ENCODE measurements around the gene FHOD3.

Gene FHOD3

GRCh38 chr18:36595046-36595817, 297.7 kb downstream of the FHOD3 start:
- no peaks in the 10 kb centered on the region for H3K9me3 Mint-ChIP-seq
- no peak for DNase-seq
- no peaks in the 10 kb centered on the region for H3K4me1 Mint-ChIP-seq
- no peaks in the 10 kb centered on the region for H3K27me3 Mint-ChIP-seq
- CTCF ChIA-PET = no interaction called here
- no peak overlapping the region for H3K4me3 Mint-ChIP-seq
- H3K27ac Mint-ChIP-seq = peak overlapping the region; percentile 53
- H3K36me3 Mint-ChIP-seq = no peaks in the 10 kb centered on the region

- Mint-ChIP-seq H3K27me3 (no peaks in the 10 kb centered on the region), H3K4me3 (no peak overlapping the region), H3K27ac (no peak overlapping the region), H3K4me1 (no peaks in the 10 kb centered on the region), H3K36me3 (no peaks in the 10 kb centered on the region), H3K9me3 (no peaks in the 10 kb centered on the region)
- CTCF ChIA-PET = no interaction called here
- no peak for DNase-seq
Observed at GRCh38 chr18:36595818-36596215, 298.3 kb downstream of the FHOD3 start.

DNA sequence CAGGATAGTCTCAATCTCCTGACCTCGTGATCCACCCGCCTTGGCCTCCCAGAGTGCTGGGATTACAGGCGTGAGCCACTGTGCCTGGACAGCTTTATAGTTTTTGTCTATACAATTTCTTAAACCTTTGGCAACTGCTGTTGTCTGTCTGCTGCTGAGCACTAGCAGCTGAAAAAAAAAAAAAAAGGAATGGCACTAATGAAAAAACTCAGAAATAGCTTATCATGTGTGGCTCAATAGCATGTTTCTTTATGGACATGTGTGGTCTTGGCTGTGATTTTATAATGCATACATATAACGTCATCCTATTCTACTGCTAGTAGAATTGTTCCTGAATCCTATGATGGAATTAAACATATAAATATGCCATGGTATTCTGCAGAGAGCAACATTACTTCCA, 300.1 kb downstream of the FHOD3 start:
- CTCF ChIA-PET = no interaction called here
- peaks cover 2% of the 10 kb centered on the region for H3K9me3 Mint-ChIP-seq
- H3K4me3 Mint-ChIP-seq = no peak overlapping the region
- no peak for DNase-seq
- H3K4me1 Mint-ChIP-seq = no peaks in the 10 kb centered on the region
- H3K27me3 Mint-ChIP-seq = no peaks in the 10 kb centered on the region
- no peaks in the 10 kb centered on the region for H3K36me3 Mint-ChIP-seq
- no peak overlapping the region for H3K27ac Mint-ChIP-seq

- Mint-ChIP-seq H3K9me3 (peaks cover 3% of the 10 kb centered on the region), H3K4me1 (no peaks in the 10 kb centered on the region)
Observed at GRCh38 chr18:36600548-36600947, 303.0 kb downstream of the FHOD3 start.

DNA sequence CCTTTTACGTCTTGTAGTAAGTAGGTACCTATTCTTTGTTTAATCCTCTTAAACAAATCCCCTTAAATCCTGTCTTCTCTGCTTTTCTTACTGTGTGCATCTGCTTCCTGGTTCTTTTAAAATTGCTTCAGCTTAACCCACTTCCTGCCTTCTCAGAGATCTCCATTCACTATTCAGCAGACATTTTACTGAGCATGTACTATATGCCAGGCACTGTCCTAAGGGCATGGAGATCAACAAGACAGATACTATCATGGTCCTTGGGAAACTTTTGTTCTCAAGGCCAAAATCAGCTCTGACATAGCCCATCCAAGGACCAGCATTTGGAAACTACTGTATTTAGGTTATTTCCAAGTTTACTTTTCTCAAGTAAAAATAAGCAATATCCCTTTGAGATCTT, 303.8 kb downstream of the FHOD3 start:
- no peak for DNase-seq
- Mint-ChIP-seq H3K27me3 (no peaks in the 10 kb centered on the region), H3K4me1 (no peaks in the 10 kb centered on the region)

More at GRCh38 chr18:36600548-36600947, 303.0 kb downstream of the FHOD3 start:
- H3K27ac Mint-ChIP-seq = no peak overlapping the region
- no peak for DNase-seq
- no peak overlapping the region for H3K4me3 Mint-ChIP-seq
- no peaks in the 10 kb centered on the region for H3K36me3 Mint-ChIP-seq
- CTCF ChIA-PET = no interaction called here
- H3K27me3 Mint-ChIP-seq = no peaks in the 10 kb centered on the region

DNA sequence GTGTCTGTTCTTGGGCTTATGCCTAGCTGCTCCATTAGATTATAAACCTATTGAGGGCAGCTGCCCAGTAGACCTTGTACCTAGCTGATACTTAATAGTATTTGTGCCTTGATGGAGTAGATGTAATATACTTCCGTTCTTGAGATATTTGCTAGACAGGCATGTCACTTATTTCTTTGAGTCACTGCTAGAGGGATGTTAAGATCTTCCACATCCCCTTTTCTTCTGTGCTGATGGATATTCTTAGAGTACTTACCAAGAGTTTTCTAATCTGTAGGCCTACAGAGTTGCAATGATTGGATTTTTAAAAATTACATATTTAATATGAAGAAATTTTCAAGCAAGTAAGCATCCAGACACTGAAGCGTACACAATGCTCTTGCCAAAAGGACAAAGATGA, 304.6 kb downstream of the FHOD3 start:
- Mint-ChIP-seq H3K9me3 (peaks cover 3% of the 10 kb centered on the region), H3K27me3 (no peaks in the 10 kb centered on the region), H3K27ac (no peak overlapping the region), H3K4me3 (no peak overlapping the region), H3K4me1 (no peaks in the 10 kb centered on the region), H3K36me3 (no peaks in the 10 kb centered on the region)
- no peak for DNase-seq
- CTCF ChIA-PET = no interaction called here

More for the DNA sequence above, 303.8 kb downstream of the FHOD3 start:
- Mint-ChIP-seq H3K4me3 (no peak overlapping the region), H3K27ac (no peak overlapping the region), H3K36me3 (no peaks in the 10 kb centered on the region), H3K9me3 (peaks cover 3% of the 10 kb centered on the region)
- CTCF ChIA-PET = no interaction called here

- H3K4me3 Mint-ChIP-seq = no peak overlapping the region
- CTCF ChIA-PET = no interaction called here
- H3K27ac Mint-ChIP-seq = no peak overlapping the region
- H3K27me3 Mint-ChIP-seq = no peaks in the 10 kb centered on the region
- no peaks in the 10 kb centered on the region for H3K4me1 Mint-ChIP-seq
- H3K36me3 Mint-ChIP-seq = no peaks in the 10 kb centered on the region
- no peak for DNase-seq
- peaks cover 3% of the 10 kb centered on the region for H3K9me3 Mint-ChIP-seq
Observed at GRCh38 chr18:36602620-36603019, 305.1 kb downstream of the FHOD3 start.

DNA sequence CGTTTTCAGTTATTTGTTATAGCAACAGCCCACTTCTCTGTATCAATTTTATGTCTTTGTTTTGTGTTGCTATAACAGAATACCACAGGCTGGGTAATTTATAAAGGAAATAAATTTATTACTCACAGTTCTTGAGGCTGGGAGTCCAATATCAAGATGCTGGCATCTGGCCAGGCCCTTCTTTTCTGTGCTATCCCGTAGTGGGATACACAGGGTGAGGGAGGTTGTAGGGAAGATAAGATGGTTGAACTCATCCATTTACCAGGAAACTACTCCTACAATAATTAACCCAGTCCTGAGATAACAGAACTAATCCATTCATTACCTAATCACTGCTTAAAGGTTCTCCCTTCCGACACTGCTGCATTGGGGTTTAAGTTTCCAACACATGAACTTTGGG, 310.6 kb downstream of the FHOD3 start:
- no peak for DNase-seq
- Mint-ChIP-seq H3K36me3 (no peaks in the 10 kb centered on the region), H3K9me3 (no peaks in the 10 kb centered on the region), H3K27me3 (no peaks in the 10 kb centered on the region), H3K27ac (no peak overlapping the region), H3K4me3 (no peak overlapping the region), H3K4me1 (no peaks in the 10 kb centered on the region)
- CTCF ChIA-PET = no interaction called here

DNA sequence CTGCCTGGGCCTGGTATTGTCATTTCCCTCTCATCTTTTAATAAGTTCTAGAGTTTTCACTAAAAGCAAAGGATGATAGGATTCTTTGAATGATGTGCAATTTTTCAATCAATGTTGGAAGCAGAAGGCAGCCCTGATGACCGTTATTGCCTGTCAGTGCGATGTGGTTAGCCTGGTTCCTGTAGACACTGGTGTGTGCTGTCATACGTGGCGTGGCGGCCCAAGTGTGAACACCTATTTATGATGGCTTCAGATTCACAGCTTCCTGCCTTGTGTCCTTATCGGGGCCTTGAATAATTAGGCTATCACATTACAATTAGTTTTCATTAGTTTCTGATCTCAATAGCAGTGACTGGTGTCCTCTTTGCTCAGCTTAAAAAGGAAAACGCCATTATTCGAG, 312.7 kb downstream of the FHOD3 start:
- CTCF ChIA-PET = no interaction called here
- Mint-ChIP-seq H3K9me3 (no peaks in the 10 kb centered on the region), H3K27me3 (no peaks in the 10 kb centered on the region), H3K36me3 (no peaks in the 10 kb centered on the region), H3K4me3 (no peak overlapping the region), H3K27ac (no peak overlapping the region), H3K4me1 (no peaks in the 10 kb centered on the region)
- no peak for DNase-seq

DNA sequence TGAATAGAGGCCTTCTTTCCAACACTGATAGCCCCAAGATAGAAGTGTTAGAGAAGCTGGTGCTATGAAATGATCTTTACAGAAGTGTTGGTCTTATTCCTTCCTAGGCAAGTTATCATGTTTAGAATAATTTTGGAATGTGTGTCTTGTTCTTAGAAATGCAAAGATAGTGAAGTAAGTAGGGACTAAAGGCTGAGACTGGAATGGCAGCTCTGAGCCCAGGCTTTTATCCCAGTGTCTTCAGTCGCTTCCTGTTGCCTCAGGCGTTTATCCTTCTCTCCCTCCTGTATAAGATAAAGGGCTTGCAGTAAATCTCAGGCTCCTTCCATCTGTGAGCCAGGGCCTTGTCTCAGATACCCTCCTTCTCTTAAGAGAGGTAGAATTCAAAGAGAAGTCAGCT, 313.1 kb downstream of the FHOD3 start:
- no peak overlapping the region for H3K4me3 Mint-ChIP-seq
- CTCF ChIA-PET = no interaction called here
- no peaks in the 10 kb centered on the region for H3K9me3 Mint-ChIP-seq
- no peak overlapping the region for H3K27ac Mint-ChIP-seq
- H3K4me1 Mint-ChIP-seq = no peaks in the 10 kb centered on the region
- no peaks in the 10 kb centered on the region for H3K27me3 Mint-ChIP-seq
- DNase-seq = no peak
- H3K36me3 Mint-ChIP-seq = no peaks in the 10 kb centered on the region

DNA sequence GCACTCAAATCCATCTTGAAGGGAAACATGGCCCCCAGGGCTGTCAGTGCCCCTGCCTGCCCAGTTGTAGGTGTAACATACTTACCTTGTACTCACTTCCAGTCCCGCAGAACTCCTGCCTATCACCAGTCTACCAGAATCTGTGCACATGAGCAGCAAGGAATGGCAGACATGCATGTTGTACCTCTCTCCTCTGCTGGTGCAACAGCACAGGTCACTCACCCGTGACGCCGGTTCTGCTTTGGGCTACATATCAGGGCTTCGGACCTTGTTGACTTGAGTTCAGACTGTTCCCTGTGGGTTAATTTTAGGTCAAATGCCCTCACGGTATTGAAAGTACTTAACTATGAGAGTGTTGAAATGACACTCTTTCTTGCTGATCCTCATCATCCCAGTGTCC, 315.6 kb downstream of the FHOD3 start:
- Mint-ChIP-seq H3K27ac (no peak overlapping the region), H3K27me3 (no peaks in the 10 kb centered on the region), H3K9me3 (no peaks in the 10 kb centered on the region), H3K4me3 (no peak overlapping the region), H3K36me3 (no peaks in the 10 kb centered on the region), H3K4me1 (no peaks in the 10 kb centered on the region)
- CTCF ChIA-PET = interaction anchor here (0.9 kb wide), 1 partner anchor 9 kb away, joined by 3 read pairs; no protein-coding TSS in a partner anchor
- no peak for DNase-seq

GRCh38 chr18:36613810-36614209, 316.3 kb downstream of the FHOD3 start:
- Mint-ChIP-seq H3K9me3 (no peaks in the 10 kb centered on the region), H3K36me3 (no peaks in the 10 kb centered on the region), H3K4me3 (no peak overlapping the region), H3K4me1 (no peaks in the 10 kb centered on the region), H3K27me3 (no peaks in the 10 kb centered on the region), H3K27ac (no peak overlapping the region)
- CTCF ChIA-PET = no interaction called here
- no peak for DNase-seq

GRCh38 chr18:36620788-36621187, 323.3 kb downstream of the FHOD3 start:
- Mint-ChIP-seq H3K27me3 (peaks cover 3% of the 10 kb centered on the region), H3K27ac (no peak overlapping the region), H3K9me3 (no peaks in the 10 kb centered on the region), H3K4me3 (no peak overlapping the region), H3K4me1 (no peaks in the 10 kb centered on the region), H3K36me3 (no peaks in the 10 kb centered on the region)
- no peak for DNase-seq
- CTCF ChIA-PET = no interaction called here

DNA sequence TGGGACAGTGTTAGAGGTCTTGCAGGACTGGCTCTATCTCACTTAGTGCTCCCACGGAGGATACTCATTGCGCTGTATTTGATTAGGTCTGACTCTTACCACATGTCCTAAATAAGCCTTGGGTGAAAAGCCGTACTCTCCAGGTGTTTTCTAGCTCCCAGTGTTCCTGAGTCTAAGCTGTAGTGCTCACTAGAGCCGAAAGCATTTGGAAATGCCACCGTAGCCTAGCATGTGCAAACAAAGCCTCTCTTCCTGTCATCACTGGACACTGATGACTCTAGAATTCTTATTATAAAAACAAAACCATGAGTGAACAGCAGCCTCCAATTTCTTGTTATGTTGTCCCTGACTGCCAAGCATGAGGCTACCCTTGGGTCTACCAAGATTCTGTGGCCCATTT, 325.1 kb downstream of the FHOD3 start:
- CTCF ChIA-PET = no interaction called here
- Mint-ChIP-seq H3K27ac (no peak overlapping the region), H3K4me3 (no peak overlapping the region), H3K4me1 (no peaks in the 10 kb centered on the region), H3K36me3 (no peaks in the 10 kb centered on the region), H3K9me3 (no peaks in the 10 kb centered on the region), H3K27me3 (peaks cover 3% of the 10 kb centered on the region)
- no peak for DNase-seq

DNA sequence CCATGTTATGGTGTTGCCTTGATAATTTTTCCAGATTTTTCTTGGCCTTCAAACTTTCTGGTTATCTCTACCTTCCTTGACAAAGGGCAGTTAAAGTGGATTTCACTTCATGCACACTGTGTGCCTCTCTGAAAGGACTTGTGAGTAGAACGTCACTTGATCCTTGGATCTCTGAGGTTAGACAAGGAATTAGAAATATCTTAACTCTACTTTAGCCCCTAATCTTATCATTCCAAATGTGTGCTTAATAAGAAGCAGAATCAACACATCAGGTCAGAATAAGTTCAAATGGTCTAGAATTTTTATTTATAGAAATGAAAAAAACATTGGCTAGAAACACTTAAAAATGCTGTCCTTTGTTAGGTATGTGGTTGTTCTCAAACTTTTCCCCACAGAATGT, 325.6 kb downstream of the FHOD3 start:
- H3K4me1 Mint-ChIP-seq = no peaks in the 10 kb centered on the region
- no peak overlapping the region for H3K27ac Mint-ChIP-seq
- H3K9me3 Mint-ChIP-seq = no peaks in the 10 kb centered on the region
- peaks cover 3% of the 10 kb centered on the region for H3K27me3 Mint-ChIP-seq
- CTCF ChIA-PET = no interaction called here
- no peaks in the 10 kb centered on the region for H3K36me3 Mint-ChIP-seq
- no peak overlapping the region for H3K4me3 Mint-ChIP-seq
- DNase-seq = no peak
